DMS153 treated with DMSO at 0.1 percent for 48 hours (cell line): ENCODE measurements around the gene S100A10.

Source experiments
- DNase-seq: peaks from one replicate; lab custom pipeline; 2025; ENCODE audit not compliant: unreplicated experiment; lab: John Stamatoyannopoulos, UW

Gene S100A10

DNA sequence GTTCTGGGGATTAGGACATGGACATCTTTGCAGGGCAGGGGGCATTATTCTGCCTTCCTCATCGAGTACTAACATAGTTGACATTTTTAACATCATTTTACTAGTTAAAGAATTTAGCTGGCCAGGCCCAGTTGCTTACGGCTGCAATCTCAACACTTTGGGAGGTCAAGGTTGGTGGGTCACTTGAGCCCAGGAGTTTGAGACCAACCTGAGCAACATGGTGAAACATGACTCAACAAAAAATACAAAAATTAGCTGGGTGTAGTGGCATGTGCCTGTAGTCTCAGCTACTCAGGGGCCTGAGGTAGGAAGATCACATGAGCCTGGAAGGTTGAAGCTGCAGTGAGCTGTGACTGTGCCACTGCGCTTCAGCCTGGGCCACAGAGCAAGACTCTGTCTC, 54.5 kb downstream of the S100A10 start:
- DNase-seq = no peak

DNA sequence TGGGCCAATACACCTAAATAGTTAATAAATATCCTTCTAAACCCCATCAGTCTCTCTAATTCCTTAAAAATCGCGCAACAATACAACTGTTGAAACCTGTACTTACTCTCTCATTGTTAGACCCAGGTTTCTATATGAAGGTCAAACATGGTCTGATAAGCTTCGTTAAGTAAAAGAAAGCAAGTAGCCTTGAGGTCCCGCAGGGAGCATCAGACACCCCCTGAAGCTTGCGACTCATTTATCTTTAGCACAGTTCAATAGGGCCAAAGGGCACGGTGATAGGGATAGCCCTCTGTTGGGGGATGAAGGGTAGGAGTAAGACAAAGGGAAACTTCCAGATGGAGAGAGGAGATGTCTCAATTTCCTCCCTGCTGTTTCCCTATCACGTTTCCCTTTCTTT, 57.0 kb downstream of the S100A10 start:
- no peak for DNase-seq

DNA sequence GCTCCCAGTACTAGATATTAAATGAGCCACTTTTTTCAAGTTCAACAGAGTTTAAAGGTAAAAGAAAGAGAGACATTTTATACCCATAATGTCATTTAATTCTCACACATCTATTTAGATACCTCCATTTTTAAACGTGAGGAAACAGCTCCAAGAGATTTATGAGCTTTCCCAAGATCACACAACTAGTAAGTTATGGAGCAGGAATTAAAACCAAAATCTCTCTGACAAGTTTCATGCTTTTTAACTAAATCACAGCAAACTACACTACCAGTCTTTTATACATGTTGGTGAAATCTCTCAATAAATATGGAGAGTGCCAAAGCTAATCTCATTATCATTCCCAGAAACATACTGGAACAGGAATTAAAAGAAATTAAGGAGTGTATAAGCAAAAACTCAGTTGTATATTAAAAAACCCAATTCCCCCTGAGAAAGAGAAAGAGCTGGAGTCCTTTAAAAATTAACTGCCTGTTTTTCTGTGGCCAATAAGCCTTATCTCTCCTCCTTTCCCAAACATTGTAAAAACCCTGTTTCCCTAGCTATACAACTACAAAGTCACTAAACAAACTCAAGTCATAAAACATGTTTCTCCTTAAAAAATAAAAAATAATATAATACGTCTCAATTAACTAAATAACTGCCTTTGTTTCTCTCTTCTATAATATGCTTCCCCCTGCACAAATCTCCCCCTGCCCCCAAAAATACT, 57.6 kb downstream of the S100A10 start:
- no peak for DNase-seq

DNA sequence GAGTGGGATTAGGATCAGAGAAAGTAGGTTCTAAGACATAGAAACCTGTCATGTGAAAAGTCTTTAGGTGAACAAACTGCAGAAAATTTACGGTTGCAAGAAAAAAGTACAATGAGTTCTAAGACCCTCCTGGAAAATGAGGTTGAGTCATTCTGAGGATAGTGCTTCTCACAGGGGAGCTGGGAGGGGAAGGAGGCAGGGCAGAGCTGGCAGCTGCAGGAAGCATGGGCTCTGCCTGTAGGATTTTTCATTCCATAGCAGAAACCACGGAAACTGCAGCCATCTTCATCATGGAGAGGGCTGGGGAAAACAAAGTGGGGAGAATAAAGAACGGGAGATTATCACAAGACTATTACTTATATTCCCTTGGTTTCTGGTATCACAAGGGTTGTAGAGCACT, 58.5 kb downstream of the S100A10 start:
- no peak for DNase-seq

DNA sequence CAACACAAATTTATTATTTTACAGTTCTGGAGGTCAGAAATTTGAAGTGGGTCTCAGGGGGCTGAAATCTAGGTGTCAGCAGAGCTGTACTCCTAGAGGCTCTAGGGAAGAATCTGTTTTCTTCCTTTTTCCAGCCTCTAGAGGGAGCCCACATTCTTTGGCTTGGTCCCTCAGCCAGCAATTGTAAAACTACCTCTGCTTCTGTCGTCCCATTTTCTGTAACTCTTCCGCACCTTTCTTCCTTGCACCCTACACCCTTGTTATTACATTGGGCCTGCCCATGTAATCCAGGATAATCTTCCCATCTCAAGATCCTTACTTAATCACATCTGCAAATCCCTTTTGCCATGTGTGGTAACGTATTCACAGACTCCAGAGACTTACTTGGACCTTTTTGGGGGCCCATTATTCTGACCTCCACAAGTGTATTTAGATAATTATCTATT, 59.6 kb downstream of the S100A10 start:
- peak; percentile 86 for DNase-seq
